ENCODE data around the gene PDHA2. TPM values are rescaled to one million over a fixed set of nuclear protein-coding genes. Genes with fewer than 3 reads are reported as not detected.
"Not testable (repeated sequence)": the region's sequence is repeated elsewhere in the genome, so short reads cannot be mapped to it uniquely, and the experiment has no call there.

Gene PDHA2
- total RNA-seq, 1 donor from 2014 or later = not detected

DNA sequence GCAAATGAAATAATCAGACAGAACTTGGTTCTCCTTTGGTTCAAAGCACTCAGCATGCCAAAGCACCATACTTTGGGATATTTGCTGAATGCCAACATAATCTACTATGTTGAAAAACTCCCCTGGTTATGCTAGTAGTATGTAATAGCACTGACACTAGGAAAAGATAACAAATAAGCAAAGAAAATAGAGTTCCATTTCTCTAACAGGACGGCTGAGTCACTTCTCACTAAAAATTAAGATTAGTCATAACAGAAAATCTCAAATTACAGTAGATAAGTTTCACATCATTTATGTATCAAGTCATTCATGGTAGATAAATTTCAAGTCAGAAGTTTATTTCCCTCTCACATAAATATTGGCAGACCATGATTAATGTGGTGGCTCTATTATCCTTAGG is 17.9 kb downstream of the PDHA2 start:
- H3K36me3 ChIP-seq (ENCODE audit: control insufficient read depth, insufficient read depth, low read length) = no peaks in the 10 kb centered on the region
- TF ChIP-seq, protein P1, sequence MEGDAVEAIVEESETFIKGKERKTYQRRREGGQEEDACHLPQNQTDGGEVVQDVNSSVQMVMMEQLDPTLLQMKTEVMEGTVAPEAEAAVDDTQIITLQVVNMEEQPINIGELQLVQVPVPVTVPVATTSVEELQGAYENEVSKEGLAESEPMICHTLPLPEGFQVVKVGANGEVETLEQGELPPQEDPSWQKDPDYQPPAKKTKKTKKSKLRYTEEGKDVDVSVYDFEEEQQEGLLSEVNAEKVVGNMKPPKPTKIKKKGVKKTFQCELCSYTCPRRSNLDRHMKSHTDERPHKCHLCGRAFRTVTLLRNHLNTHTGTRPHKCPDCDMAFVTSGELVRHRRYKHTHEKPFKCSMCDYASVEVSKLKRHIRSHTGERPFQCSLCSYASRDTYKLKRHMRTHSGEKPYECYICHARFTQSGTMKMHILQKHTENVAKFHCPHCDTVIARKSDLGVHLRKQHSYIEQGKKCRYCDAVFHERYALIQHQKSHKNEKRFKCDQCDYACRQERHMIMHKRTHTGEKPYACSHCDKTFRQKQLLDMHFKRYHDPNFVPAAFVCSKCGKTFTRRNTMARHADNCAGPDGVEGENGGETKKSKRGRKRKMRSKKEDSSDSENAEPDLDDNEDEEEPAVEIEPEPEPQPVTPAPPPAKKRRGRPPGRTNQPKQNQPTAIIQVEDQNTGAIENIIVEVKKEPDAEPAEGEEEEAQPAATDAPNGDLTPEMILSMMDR (IDR thresholded peaks at IDR 0.05; ENCODE audit: insufficient read depth, low read length, severe bottlenecking) = no peak
- DNase-seq (ENCODE audit: low read depth) (peak; percentile 56), FAIRE-seq (no peak)
- no peak overlapping the region for H3K4me3 ChIP-seq (ENCODE audit: low read depth, low read length)
- no peaks in the 10 kb centered on the region for H3K27me3 ChIP-seq (ENCODE audit: control insufficient read depth, insufficient read depth, low read length)

- FAIRE-seq (no peak), DNase-seq (ENCODE audit: low read depth) (peak; percentile 39)
- H3K27me3 ChIP-seq (ENCODE audit: control insufficient read depth, insufficient read depth, low read length) = no peaks in the 10 kb centered on the region
- TF ChIP-seq, protein P1 (IDR thresholded peaks at IDR 0.05; ENCODE audit: insufficient read depth, low read length, severe bottlenecking) = no peak
- H3K4me3 ChIP-seq (ENCODE audit: low read depth, low read length) = no peak overlapping the region
- H3K36me3 ChIP-seq (ENCODE audit: control insufficient read depth, insufficient read depth, low read length) = no peaks in the 10 kb centered on the region
Observed at GRCh38 chr4:95867919-95868318, 28.0 kb downstream of the PDHA2 start.

DNA sequence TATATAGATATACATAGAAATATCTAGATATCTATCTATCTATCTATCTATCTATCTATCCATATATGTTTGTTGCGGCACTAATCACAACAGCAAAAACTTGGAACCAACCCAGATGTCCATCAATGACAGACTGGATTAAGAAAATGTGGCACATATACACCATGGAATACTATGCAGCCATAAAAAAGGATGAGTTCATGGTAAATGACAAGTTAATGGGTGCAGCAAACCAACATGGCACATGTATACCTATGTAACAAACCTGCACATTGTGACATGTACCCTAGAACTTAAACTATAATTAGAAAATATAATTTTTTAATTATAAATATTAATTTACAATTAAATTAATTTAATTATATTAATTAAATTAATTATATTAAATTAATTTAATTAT is 29.5 kb downstream of the PDHA2 start:
- H3K27me3 ChIP-seq (ENCODE audit: control insufficient read depth, insufficient read depth, low read length); H3K4me3 ChIP-seq (ENCODE audit: low read depth, low read length); FAIRE-seq; DNase-seq (ENCODE audit: low read depth); H3K36me3 ChIP-seq (ENCODE audit: control insufficient read depth, insufficient read depth, low read length): not testable (repeated sequence)

GRCh38 chr4:95869961-95870500 is 30.1 kb downstream of the PDHA2 start:
- FAIRE-seq (no peak), DNase-seq (ENCODE audit: low read depth) (peak; percentile 32)
- TF ChIP-seq, protein P1 (IDR thresholded peaks at IDR 0.05; ENCODE audit: insufficient read depth, low read length, severe bottlenecking) = no peak
- Histone ChIP-seq H3K36me3 (ENCODE audit: control insufficient read depth, insufficient read depth, low read length) (no peaks in the 10 kb centered on the region), H3K4me3 (ENCODE audit: low read depth, low read length) (no peak overlapping the region), H3K27me3 (ENCODE audit: control insufficient read depth, insufficient read depth, low read length) (no peaks in the 10 kb centered on the region)

DNA sequence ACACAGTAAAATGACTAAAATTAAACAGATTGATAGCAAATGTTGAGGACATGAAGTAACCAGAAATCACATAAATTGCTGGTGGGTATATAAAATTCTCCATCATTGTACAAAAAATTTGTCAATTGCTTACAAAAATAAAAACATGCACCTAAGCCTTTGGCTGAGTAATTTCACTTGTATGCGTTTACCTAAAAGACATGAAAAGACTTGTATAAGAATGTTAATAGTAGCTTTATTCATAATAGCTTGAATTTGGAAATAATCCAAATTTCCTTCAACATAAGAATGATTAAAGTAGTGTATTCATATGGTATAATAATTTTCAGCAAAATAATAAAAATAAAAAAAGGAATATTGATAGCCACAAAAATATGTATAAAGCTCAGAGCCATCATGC is 37.7 kb downstream of the PDHA2 start:
- Histone ChIP-seq H3K27me3 (ENCODE audit: control insufficient read depth, insufficient read depth, low read length) (no peaks in the 10 kb centered on the region), H3K36me3 (ENCODE audit: control insufficient read depth, insufficient read depth, low read length) (no peaks in the 10 kb centered on the region), H3K4me3 (ENCODE audit: low read depth, low read length) (no peak overlapping the region)
- TF ChIP-seq, protein P1 (IDR thresholded peaks at IDR 0.05; ENCODE audit: insufficient read depth, low read length, severe bottlenecking) = no peak
- DNase-seq (ENCODE audit: low read depth) (peak; percentile 87), FAIRE-seq (no peak)

- no peaks in the 10 kb centered on the region for H3K27me3 ChIP-seq (ENCODE audit: control insufficient read depth, insufficient read depth, low read length)
- FAIRE-seq = no peak
- H3K36me3 ChIP-seq (ENCODE audit: control insufficient read depth, insufficient read depth, low read length) = no peaks in the 10 kb centered on the region
- TF ChIP-seq, protein P1 (IDR thresholded peaks at IDR 0.05; ENCODE audit: insufficient read depth, low read length, severe bottlenecking) = no peak
- DNase-seq (ENCODE audit: low read depth) = no peak
- no peak overlapping the region for H3K4me3 ChIP-seq (ENCODE audit: low read depth, low read length)
Observed at GRCh38 chr4:95887551-95887950, 47.7 kb downstream of the PDHA2 start.
